Tibial artery (tissue), 4 donors: ENCODE results near the gene AVPI1.
"Not testable (repeated sequence)": the region's sequence is repeated elsewhere in the genome, so short reads cannot be mapped to it uniquely, and the experiment has no call there.

ENCODE experiments used
- DNase-seq, 2 donors: peaks; one replicate each; pipeline ENCODE4 v3.0.0-alpha.2; 2019
- H3K27ac ChIP-seq, 2 donors: fragments of 200-600 bp; sonication (generic) in 1 of 2; 1 replicate in 1 of 2; 2 replicates in 1 of 2; pipeline ENCODE4 v1.5.1; 2018 to 2019; ENCODE audit warnings: mild to moderate bottlenecking in 1 of 2
- H3K27me3 ChIP-seq, 2 donors: fragments of 200-600 bp; sonication (generic) in 1 of 2; one replicate each; pipeline versions ENCODE4 v1.5.1 to v1.6.0; 2016 to 2019
- H3K36me3 ChIP-seq, 3 donors: fragments of 200-600 bp; sonication (generic) in 2 of 3; one replicate each; pipeline ENCODE4 v1.5.1; 2016 to 2019; ENCODE audit warnings: mild to moderate bottlenecking in 2 of 3
- H3K4me1 ChIP-seq, 4 donors: fragments of 200-600 bp; sonication (generic) in 2 of 4; 1 replicate in 3 of 4; 2 replicates in 1 of 4; pipeline ENCODE4 v1.5.1; 2016 to 2019
- H3K4me3 ChIP-seq, 2 donors: fragments of 200-600 bp; sonication (generic) in 1 of 2; 1 replicate in 1 of 2; 2 replicates in 1 of 2; pipeline ENCODE4 v1.5.1; 2018 to 2019; ENCODE audit warnings: mild to moderate bottlenecking in 2 of 2
- H3K9me3 ChIP-seq, 3 donors: fragments of 200-600 bp; sonication (generic) in 1 of 3; one replicate each; pipeline ENCODE4 v1.5.1; 2016 to 2019
- CTCF ChIP-seq, 2 experiments: fragments of 200-600 bp in 1 of 2; fragments of 450-650 bp in 1 of 2; IDR thresholded peaks; one replicate each; pipeline ENCODE4 v1.5.1; 2017 to 2019; ENCODE audit warnings: antibody characterized with exemption in 2 of 2, mild to moderate bottlenecking in 1 of 2, moderate library complexity in 1 of 2
- intact Hi-C: fragments of 100-400 bp; cut with DNase I; formaldehyde crosslinking; loops from one replicate; pipeline ENCODE4 v1.15.0; 2023; ENCODE audit warnings: low total_unique reads

Gene AVPI1

GRCh38 chr10:97640868-97641811, 45.9 kb downstream of the AVPI1 start:
- Histone ChIP-seq H3K27ac (peak overlapping the region; percentile 80 to 83), H3K36me3 (peaks cover 0 to 15% (median 12%) of the 10 kb centered on the region in 3 donors), H3K4me1 (peaks cover 0 to 21% (median 13%) of the 10 kb centered on the region in 4 donors), H3K4me3 (peak overlapping the region; percentile 80 to 89), H3K27me3 (no peaks in the 10 kb centered on the region), H3K9me3 (no peaks in the 10 kb centered on the region)
- peak; percentile 41 to 68 for DNase-seq
- intact Hi-C loops = no loop called here
- TF ChIP-seq CTCF (IDR thresholded peaks at IDR 0.05) = no peak

- Histone ChIP-seq H3K4me1 (peaks cover 0 to 21% (median 13%) of the 10 kb centered on the region in 4 donors), H3K27me3 (no peaks in the 10 kb centered on the region), H3K9me3 (no peaks in the 10 kb centered on the region), H3K27ac (peak within 1 kb of the TSS; percentile 80 to 83), H3K36me3 (peaks cover 0 to 13% (median 9%) of the 10 kb centered on the region in 3 donors), H3K4me3 (peak within 1 kb of the TSS; percentile 80 to 89)
- TF ChIP-seq CTCF (IDR thresholded peaks at IDR 0.05) = no peak
- intact Hi-C loops = no loop called here
- peak; percentile 99 for DNase-seq
Measured at GRCh38 chr10:97640174-97640867, 46.7 kb downstream of the AVPI1 start, which contains the start of gene PI4K2A. PI4K2A (plus strand) TSS chr10:97640671; CDS start chr10:97640743, 72 bp downstream.

GRCh38 chr10:97639090-97639489, 48.0 kb downstream of the AVPI1 start:
- H3K27me3 ChIP-seq, H3K36me3 ChIP-seq, H3K9me3 ChIP-seq, H3K27ac ChIP-seq, intact Hi-C loops, DNase-seq, H3K4me3 ChIP-seq: not testable (repeated sequence)
- peaks cover 0 to 21% (median 13%) of the 10 kb centered on the region in 4 donors for H3K4me1 ChIP-seq

GRCh38 chr10:97635577-97635976, 51.5 kb downstream of the AVPI1 start:
- Histone ChIP-seq H3K27ac (no peak overlapping the region), H3K36me3 (no peaks in the 10 kb centered on the region), H3K4me3 (no peak overlapping the region), H3K27me3 (no peaks in the 10 kb centered on the region), H3K4me1 (peaks cover 0 to 9% (median 6%) of the 10 kb centered on the region in 4 donors), H3K9me3 (no peaks in the 10 kb centered on the region)
- intact Hi-C loops = no loop called here
- no peak for TF ChIP-seq CTCF (IDR thresholded peaks at IDR 0.05)
- no peak for DNase-seq

- Histone ChIP-seq H3K4me3 (peak overlapping the region; percentile 71 to 75), H3K9me3 (no peaks in the 10 kb centered on the region), H3K4me1 (peaks cover 0 to 9% (median 6%) of the 10 kb centered on the region in 4 donors), H3K27ac (peak overlapping the region; percentile 60 to 62), H3K27me3 (no peaks in the 10 kb centered on the region), H3K36me3 (no peaks in the 10 kb centered on the region)
- TF ChIP-seq CTCF (IDR thresholded peaks at IDR 0.05) = peak; percentile 15 to 23
- intact Hi-C loops = no loop called here
- no peak for DNase-seq
Measured at GRCh38 chr10:97633921-97634320, 53.1 kb downstream of the AVPI1 start.
